GM23338 (cell line): ENCODE results near the gene SMAD3. TPM values are rescaled to one million over a fixed set of nuclear protein-coding genes. Genes with fewer than 3 reads are reported as not detected.

Experiments
- ATAC-seq: fragments of 200-7000 bp; cut with Tn5 transposase; 3 replicates; pipeline ENCODE4 v1.9.1; 2020
- DNase-seq: peaks from one replicate; pipeline ENCODE4 v3.0.0-alpha.2; 2015; ENCODE audit warnings: low spot score
- H2AFZ ChIP-seq: fragments of 200-600 bp; sonication (generic); 2 replicates; pipeline ENCODE4 v1.8.0; 2016; ENCODE audit warnings: antibody characterized with exemption, mild to moderate bottlenecking, moderate library complexity
- H3F3A ChIP-seq: fragments of 200-600 bp; sonication (generic); replicated peaks from 2 replicates; pipeline ENCODE4 v1.8.0; 2017; ENCODE audit warnings: antibody characterized with exemption, mixed run types, low read depth
- H3K27ac ChIP-seq: fragments of 200-600 bp; sonication (generic); 2 replicates; pipeline ENCODE4 v1.6.1; 2016; ENCODE audit warnings: low read depth
- H3K27me3 ChIP-seq: fragments of 200-600 bp; sonication (generic); 2 replicates; pipeline ENCODE4 v1.8.0; 2016; ENCODE audit warnings: mild to moderate bottlenecking, mixed run types, moderate library complexity; ENCODE audit not compliant: insufficient read depth
- H3K36me3 ChIP-seq: fragments of 200-600 bp; sonication (generic); 2 replicates; pipeline ENCODE4 v1.8.0; 2016; ENCODE audit warnings: mild to moderate bottlenecking; ENCODE audit not compliant: insufficient read depth
- H3K4me1 ChIP-seq: fragments of 200-600 bp; sonication (generic); 2 replicates; pipeline ENCODE4 v1.8.0; 2016; ENCODE audit warnings: mild to moderate bottlenecking, moderate library complexity; ENCODE audit not compliant: insufficient read depth
- H3K4me2 ChIP-seq: fragments of 200-600 bp; sonication (generic); 2 replicates; pipeline ENCODE4 v1.7.1; 2017; ENCODE audit warnings: mixed run types
- H3K4me3 ChIP-seq: fragments of 200-600 bp; sonication (generic); 2 replicates; pipeline ENCODE4 v1.6.1; 2016; ENCODE audit warnings: mixed run types
- H3K79me2 ChIP-seq: fragments of 200-600 bp; sonication (generic); replicated peaks from 2 replicates; pipeline ENCODE4 v1.8.0; 2017; ENCODE audit warnings: mild to moderate bottlenecking; ENCODE audit not compliant: insufficient read depth
- H3K9me2 ChIP-seq: fragments of 200-600 bp; sonication (generic); 2 replicates; pipeline ENCODE4 v1.8.0; 2017; ENCODE audit not compliant: insufficient read depth
- H4K20me1 ChIP-seq: fragments of 200-600 bp; sonication (generic); replicated peaks from 2 replicates; pipeline ENCODE4 v1.8.0; 2017; ENCODE audit warnings: mild to moderate bottlenecking; ENCODE audit not compliant: insufficient read depth
- H3K27ac Mint-ChIP-seq: 2 replicates; pipeline ENCODE4 v1.8.0; 2020; ENCODE audit warnings: inconsistent platforms, mild to moderate bottlenecking, moderate library complexity, mixed read lengths
- H3K27me3 Mint-ChIP-seq: 3 replicates; pipeline ENCODE4 v1.8.0; 2022; ENCODE audit warnings: low read depth, mild to moderate bottlenecking, moderate library complexity, mixed read lengths, inconsistent platforms; ENCODE audit not compliant: insufficient read depth, poor library complexity
- H3K36me3 Mint-ChIP-seq: 3 replicates; pipeline ENCODE4 v1.8.0; 2021; ENCODE audit warnings: low read depth, mild to moderate bottlenecking, inconsistent platforms, moderate library complexity, mixed read lengths
- H3K4me1 Mint-ChIP-seq: 3 replicates; pipeline ENCODE4 v1.8.0; 2020; ENCODE audit warnings: mild to moderate bottlenecking, inconsistent platforms, mixed read lengths
- H3K4me3 Mint-ChIP-seq: 3 replicates; pipeline ENCODE4 v1.8.0; 2021; ENCODE audit warnings: moderate library complexity, mild to moderate bottlenecking, inconsistent platforms, mixed read lengths
- H3K9me3 Mint-ChIP-seq: 3 replicates; pipeline ENCODE4 v1.8.0; 2020; ENCODE audit warnings: moderate library complexity, mild to moderate bottlenecking, inconsistent platforms, mixed read lengths
- CREB1 ChIP-seq: fragments of 250-450 bp; sonication (Bioruptor Pico); IDR thresholded peaks from 2 replicates; pipeline ENCODE4 v1.5.0; 2020; ENCODE audit warnings: low read depth, mild to moderate bottlenecking, moderate library complexity
- CTCF ChIP-seq, 2 experiments: fragments of 200-600 bp in 1 of 2; sonication (generic) in 1 of 2; conservative IDR thresholded peaks; 2 replicates each; pipeline versions ENCODE4 v1.5.1 to v1.6.1; 2016 to 2017; ENCODE audit warnings: antibody characterized with exemption in 2 of 2, low read depth in 2 of 2, mild to moderate bottlenecking in 2 of 2, moderate library complexity in 1 of 2
- JUNB ChIP-seq: IDR thresholded peaks from one replicate; pipeline ENCODE4 v1.6.1; 2016; ENCODE audit warnings: antibody characterized with exemption; ENCODE audit not compliant: unreplicated experiment
- STAT1 ChIP-seq: IDR thresholded peaks from one replicate; pipeline ENCODE4 v1.6.1; 2016; ENCODE audit warnings: antibody characterized with exemption; ENCODE audit not compliant: unreplicated experiment
- ZNF114 ChIP-seq: fragments of 250-450 bp; sonication (Bioruptor Pico); IDR thresholded peaks from 2 replicates; pipeline ENCODE4 v1.5.0; 2020; ENCODE audit warnings: mild to moderate bottlenecking, moderate library complexity
- polyA plus RNA-seq: library from polyadenylated mRNA; unstranded; fragments of >200 nt; fragmentation: Nextera tagmentation; extraction: Ambion mirVana; gene quantifications from 2 replicates; pipeline ENCODE4 v1.2.1, GENCODE V29; 2016
- total RNA-seq: library from RNA; depleted of rRNA; stranded (reverse); fragments of >200 nt; shearing (Covaris generic); gene quantifications from 2 replicates; pipeline ENCODE4 v1.2.3, GENCODE V29; 2014
- TF ChIP-seq, protein P1 (sequence below): fragments of 250-450 bp; sonication (Bioruptor Pico); IDR thresholded peaks from 2 replicates; pipeline ENCODE4 v1.5.0; 2020; ENCODE audit warnings: mild to moderate bottlenecking, moderate library complexity

The SMAD3 gene
- total and polyA plus RNA-seq, 2 experiments from 2014 or later = 4.9 to 11.6 TPM

DNA sequence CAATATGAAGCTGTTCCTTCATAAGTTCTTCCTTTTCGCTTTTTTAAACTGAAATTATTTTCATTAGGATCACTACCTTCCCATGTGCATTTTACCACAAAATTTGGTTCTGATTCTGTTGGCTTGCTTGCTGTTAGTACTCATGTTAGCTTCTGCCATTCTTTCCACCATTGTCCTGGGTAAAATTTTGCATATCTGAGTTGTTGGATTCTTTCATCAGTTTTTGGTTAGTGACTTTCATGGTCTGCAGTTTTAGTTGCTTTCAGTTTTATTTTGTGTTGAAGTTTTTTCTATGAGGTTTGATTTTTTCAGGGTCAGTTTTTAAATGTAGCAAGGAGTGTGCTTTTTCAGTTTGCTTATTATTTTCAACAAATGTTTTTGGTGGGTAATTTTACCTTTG lies 71.9 kb downstream of the SMAD3 start:
- Mint-ChIP-seq H3K27ac (peak overlapping the region; percentile 28), H3K4me3 (no peak overlapping the region; the same call in 2 of the 3 replicates), H3K36me3 (no peaks in the 10 kb centered on the region), H3K4me1 (peaks cover 73% of the 10 kb centered on the region), H3K9me3 (no peaks in the 10 kb centered on the region), H3K27me3 (no peaks in the 10 kb centered on the region)
- DNase-seq = no peak
- H3F3A ChIP-seq = no peaks in the 10 kb centered on the region; the same call in 1 of the 2 replicates
- H3K4me1 ChIP-seq = peaks cover 43% of the 10 kb centered on the region
- no peak for TF ChIP-seq JUNB
- TF ChIP-seq STAT1 = no peak
- no peak for TF ChIP-seq CREB1
- TF ChIP-seq CTCF (conservative IDR thresholded peaks at IDR 0.05; ENCODE audit: low read depth in 2 of 2) = no peak
- TF ChIP-seq, protein P1, sequence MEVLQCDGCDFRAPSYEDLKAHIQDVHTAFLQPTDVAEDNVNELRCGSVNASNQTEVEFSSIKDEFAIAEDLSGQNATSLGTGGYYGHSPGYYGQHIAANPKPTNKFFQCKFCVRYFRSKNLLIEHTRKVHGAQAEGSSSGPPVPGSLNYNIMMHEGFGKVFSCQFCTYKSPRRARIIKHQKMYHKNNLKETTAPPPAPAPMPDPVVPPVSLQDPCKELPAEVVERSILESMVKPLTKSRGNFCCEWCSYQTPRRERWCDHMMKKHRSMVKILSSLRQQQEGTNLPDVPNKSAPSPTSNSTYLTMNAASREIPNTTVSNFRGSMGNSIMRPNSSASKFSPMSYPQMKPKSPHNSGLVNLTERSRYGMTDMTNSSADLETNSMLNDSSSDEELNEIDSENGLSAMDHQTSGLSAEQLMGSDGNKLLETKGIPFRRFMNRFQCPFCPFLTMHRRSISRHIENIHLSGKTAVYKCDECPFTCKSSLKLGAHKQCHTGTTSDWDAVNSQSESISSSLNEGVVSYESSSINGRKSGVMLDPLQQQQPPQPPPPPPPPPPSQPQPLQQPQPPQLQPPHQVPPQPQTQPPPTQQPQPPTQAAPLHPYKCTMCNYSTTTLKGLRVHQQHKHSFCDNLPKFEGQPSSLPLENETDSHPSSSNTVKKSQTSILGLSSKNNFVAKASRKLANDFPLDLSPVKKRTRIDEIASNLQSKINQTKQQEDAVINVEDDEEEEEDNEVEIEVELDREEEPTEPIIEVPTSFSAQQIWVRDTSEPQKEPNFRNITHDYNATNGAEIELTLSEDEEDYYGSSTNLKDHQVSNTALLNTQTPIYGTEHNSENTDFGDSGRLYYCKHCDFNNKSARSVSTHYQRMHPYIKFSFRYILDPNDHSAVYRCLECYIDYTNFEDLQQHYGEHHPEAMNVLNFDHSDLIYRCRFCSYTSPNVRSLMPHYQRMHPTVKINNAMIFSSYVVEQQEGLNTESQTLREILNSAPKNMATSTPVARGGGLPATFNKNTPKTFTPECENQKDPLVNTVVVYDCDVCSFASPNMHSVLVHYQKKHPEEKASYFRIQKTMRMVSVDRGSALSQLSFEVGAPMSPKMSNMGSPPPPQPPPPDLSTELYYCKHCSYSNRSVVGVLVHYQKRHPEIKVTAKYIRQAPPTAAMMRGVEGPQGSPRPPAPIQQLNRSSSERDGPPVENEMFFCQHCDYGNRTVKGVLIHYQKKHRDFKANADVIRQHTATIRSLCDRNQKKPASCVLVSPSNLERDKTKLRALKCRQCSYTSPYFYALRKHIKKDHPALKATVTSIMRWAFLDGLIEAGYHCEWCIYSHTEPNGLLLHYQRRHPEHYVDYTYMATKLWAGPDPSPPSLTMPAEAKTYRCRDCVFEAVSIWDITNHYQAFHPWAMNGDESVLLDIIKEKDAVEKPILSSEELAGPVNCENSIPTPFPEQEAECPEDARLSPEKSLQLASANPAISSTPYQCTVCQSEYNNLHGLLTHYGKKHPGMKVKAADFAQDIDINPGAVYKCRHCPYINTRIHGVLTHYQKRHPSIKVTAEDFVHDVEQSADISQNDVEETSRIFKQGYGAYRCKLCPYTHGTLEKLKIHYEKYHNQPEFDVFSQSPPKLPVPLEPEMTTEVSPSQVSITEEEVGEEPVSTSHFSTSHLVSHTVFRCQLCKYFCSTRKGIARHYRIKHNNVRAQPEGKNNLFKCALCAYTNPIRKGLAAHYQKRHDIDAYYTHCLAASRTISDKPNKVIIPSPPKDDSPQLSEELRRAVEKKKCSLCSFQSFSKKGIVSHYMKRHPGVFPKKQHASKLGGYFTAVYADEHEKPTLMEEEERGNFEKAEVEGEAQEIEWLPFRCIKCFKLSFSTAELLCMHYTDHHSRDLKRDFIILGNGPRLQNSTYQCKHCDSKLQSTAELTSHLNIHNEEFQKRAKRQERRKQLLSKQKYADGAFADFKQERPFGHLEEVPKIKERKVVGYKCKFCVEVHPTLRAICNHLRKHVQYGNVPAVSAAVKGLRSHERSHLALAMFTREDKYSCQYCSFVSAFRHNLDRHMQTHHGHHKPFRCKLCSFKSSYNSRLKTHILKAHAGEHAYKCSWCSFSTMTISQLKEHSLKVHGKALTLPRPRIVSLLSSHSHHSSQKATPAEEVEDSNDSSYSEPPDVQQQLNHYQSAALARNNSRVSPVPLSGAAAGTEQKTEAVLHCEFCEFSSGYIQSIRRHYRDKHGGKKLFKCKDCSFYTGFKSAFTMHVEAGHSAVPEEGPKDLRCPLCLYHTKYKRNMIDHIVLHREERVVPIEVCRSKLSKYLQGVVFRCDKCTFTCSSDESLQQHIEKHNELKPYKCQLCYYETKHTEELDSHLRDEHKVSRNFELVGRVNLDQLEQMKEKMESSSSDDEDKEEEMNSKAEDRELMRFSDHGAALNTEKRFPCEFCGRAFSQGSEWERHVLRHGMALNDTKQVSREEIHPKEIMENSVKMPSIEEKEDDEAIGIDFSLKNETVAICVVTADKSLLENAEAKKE (CRISPR knock-in tag) = no peak
- no peak for TF ChIP-seq ZNF114 (CRISPR knock-in tag)
- no peak overlapping the region for H3K4me3 ChIP-seq
- no peak overlapping the region for H2AFZ ChIP-seq
- no peaks in the 10 kb centered on the region; the same call in 1 of the 2 replicates for H4K20me1 ChIP-seq
- no peak overlapping the region for H3K27ac ChIP-seq
- no peaks in the 10 kb centered on the region; the same call in 1 of the 2 replicates for H3K9me2 ChIP-seq
- H3K79me2 ChIP-seq = peaks cover 22% of the 10 kb centered on the region; the same call in 1 of the 2 replicates
- H3K36me3 ChIP-seq = no peaks in the 10 kb centered on the region
- no peaks in the 10 kb centered on the region for H3K27me3 ChIP-seq
- no peak overlapping the region for H3K4me2 ChIP-seq
- ATAC-seq = no peak
